Globus pallidus (tissue), 1 donor: ENCODE data around the gene VIPR2.
"Not testable (repeated sequence)": the region's sequence is repeated elsewhere in the genome, so short reads cannot be mapped to it uniquely, and the experiment has no call there.

Experiments used
- DNase-seq: peaks from one replicate; pipeline ENCODE4 v3.0.0-alpha.2; 2015; ENCODE audit warnings: low spot score

VIPR2 gene

GRCh38 chr7:159144758-159145489 is at the start of gene VIPR2:
Gene VIPR2 (minus strand): TSS chr7:159144867. CDS start chr7:159144771, 96 bp downstream.
- no peak for DNase-seq

DNA sequence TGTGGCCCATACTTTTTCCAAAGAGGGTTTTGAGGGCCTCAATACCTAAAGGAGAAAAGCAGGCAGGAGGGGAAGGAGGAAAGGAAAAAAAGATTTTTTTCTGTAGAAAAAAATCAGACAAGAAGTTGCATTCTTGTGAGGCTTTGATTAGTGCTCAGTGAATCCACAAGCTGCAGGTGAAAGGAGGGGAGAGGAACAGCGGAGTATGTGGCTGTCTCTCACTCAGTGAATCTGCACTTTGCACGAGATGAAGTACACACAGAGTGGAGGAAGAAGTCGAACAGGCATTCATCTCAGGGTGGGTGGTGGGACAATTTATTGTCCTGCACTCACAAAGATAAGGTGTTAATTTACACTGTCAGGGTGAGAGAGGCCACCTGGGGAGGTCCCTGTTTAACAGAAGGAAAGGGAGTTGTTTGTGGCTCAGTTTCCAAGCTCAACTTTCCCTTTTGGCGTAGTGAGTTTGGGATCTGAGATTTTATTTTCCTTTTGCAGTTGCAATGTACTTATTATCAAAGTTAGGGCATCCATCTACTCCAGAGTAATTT is 49.0 kb upstream of the VIPR2 start:
- no peak for DNase-seq

DNA sequence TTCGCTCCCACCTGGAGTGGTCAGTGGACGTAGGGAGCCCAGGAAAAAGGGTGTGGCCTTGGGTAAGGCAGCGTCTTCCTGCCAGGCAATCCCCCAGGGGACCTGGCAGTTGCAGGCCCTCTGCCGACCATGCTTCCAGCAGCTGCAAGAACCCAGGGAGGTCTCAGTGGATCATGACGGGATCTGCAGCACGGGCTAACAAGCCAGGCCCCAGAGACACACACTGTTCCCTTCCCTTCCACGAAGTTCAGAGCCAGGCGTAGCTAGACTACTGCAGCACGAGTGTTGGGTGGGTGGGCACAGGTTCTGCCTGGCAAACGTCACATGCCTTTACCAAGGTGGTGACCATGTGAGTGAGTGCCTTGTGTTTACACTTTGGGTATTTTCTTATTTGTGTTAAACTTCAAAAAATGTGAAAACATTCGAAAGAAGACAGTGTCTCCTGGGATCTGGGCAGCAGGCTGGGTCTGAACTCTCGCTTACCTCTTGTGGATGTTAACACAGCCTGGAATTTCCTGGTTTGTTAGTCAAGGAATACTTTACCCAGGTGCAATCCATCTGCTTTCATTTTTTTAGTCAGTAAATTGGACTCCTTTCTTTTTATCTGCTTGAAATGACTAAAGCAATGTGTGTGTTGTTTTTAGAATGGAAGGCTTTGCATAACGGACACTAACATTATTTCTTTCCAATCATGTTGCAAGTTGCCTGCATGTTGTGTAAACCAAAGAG is 48.2 kb upstream of the VIPR2 start:
- DNase-seq: no peak

GRCh38 chr7:159192013-159192412 is 47.3 kb upstream of the VIPR2 start:
- no peak for DNase-seq

DNA sequence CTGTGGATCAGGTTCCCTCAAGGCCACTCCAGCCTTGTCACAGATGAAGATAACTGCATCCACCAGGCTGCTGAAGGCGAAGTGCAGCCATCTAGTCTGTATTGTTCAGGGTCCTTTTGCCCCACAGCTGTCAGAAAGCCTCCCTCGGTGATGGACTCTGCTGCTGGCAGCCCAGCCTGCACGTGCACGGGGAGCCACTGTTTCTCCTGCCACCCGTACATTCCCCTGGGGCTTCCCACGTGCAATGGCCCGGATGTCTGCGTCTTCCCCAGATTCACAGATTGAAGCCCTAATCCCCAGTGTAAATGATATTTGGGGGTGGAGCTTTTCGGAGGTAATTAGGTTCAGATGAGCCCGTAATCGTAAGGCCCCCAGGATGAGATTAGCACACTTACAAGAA is 46.6 kb upstream of the VIPR2 start:
- DNase-seq: no peak

DNA sequence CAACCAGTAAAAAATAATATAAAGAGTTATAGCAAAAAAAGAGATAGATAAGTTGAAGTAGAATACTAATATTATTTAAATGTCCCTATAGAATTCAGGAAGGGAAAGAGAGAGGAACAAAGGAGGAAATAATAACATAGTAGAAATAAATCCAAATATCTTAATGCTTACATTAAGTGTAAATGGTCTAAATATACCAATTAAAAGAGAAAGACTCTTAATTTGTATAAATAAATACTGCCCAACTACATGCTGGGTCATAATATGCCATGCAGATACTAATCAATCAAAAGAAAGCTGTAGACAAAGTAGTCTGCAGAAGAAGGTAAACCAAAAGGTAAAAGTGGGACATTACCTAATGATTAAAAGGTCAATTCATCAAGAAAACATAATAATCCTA is 43.3 kb upstream of the VIPR2 start:
- no peak for DNase-seq

DNA sequence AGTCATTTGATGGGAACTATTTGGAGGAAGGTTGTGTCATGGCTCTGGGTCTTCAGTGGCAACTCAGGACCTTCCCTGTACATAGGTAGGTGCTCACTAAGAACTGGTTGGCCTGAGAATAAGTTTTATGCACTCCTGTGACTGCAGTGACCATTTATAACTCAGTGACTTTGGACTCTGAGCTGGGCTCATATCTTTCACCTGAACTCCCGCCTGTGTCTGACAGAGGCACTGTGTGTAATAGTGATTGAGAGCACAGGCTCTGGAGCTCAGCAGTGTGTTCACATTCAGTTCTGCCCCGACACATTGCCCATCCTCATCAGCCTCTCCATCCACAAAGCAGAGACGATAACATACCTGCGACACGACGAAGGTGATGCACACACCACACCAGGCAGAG is 34.6 kb upstream of the VIPR2 start:
- DNase-seq: no peak

DNA sequence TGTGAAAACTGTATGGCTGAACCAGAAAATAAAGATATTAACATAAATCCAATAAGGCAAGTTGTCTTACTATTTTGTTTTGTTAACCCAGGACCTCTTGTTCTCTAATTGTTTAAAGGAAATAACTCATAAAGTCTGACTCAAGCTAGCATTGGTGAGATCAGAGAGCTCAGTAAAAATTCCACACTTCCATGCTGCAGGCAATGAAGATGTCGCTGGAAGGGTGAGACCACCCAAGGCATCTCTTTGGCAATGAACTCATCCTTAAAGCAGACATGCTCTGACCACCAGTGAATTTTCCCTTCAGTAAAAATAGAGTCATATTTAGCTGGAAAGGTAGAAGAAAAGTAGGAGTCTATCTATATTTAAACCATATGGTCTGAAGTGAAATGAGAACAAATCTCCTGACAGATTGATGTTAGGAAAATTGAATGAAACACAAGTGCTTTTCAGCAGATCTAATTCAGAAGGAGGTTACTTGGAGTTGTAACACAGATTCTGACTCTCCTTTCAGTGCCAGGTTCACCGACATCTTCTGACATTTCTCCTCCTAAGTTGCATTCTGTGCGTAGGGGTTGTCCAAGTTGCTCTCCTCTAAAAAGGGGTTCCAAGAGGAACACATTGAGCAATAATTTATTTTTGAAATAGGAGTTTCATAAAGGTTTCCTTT is 32.8 kb upstream of the VIPR2 start:
- no peak for DNase-seq

GRCh38 chr7:159175792-159176191 is 31.1 kb upstream of the VIPR2 start:
- DNase-seq: no peak

- not testable (repeated sequence) for DNase-seq
Observed at GRCh38 chr7:159175100-159175499, 30.4 kb upstream of the VIPR2 start.

GRCh38 chr7:159172400-159172799 is 27.7 kb upstream of the VIPR2 start:
- no peak for DNase-seq

DNA sequence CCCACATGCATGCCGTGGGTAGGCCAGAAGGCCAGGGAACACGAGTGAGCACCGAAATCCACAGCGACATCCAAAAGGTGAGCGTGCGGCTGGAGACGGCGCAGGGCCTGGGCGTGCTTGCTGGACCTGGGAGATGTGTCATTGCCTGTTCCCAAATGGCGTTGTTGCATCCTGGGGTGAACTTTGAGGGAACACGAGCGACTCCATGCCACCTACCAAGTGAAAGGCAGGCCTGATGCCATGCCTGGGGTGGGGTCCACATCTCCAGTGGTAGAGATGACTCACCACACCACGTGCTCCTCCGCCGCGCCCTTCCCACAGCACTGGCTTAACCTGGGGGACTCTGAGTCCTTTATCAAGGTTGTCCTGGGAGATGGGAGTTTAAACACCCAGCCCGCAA is 24.7 kb upstream of the VIPR2 start:
- DNase-seq: no peak

- DNase-seq: no peak
Observed at GRCh38 chr7:159167139-159167538, 22.5 kb upstream of the VIPR2 start.

DNA sequence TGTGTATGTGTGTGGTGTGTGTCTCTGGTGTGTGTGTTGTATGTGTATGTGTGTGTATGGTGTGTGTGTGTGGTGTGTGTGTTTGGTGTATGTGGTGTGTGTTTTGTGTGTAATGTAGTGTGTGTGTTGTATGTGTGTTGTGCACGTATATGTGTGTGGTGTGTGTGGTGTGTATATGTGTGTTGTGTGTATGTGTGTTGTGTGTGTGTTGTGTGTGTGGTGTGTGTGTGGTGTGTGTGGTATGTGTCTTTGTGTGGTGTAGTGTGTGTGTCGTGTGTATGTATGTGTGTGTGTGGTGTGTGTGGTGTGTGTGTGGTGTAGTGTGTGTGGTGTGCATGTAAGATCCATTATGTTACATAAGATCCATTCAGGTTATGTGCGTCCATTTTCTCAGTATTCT is 21.9 kb upstream of the VIPR2 start:
- DNase-seq: no peak

- DNase-seq: no peak
Observed at GRCh38 chr7:159165352-159165751, 20.7 kb upstream of the VIPR2 start.

DNA sequence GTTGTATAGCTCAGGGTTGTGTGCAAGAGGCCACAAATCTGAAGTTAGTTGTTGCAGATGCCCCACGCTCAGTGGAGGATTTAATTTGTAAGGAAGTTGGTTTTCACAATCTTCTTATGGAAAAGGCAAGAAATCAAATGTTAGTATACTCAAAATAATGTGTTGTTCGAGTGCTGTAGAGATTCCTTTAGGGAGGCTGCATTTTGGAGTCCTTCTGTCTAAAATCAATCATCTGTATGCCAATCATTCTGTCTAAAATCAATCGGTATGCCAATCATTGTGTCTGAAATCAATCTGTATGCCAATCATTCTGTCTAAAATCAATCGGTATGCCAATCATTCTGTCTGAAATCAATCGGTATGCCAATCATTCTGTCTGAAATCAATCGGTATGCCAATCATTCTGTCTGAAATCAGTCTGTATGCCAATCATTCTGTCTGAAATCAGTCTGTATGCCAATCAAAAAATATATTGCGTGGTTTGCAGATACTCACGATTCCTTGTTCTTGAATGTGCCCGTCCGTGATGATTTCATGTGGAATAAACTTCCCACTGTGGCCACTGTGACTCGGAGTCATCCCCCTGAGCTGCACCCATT is 19.1 kb upstream of the VIPR2 start:
- DNase-seq: not testable (repeated sequence)

- DNase-seq: not testable (repeated sequence)
Observed at GRCh38 chr7:159162050-159162626, 17.5 kb upstream of the VIPR2 start.

GRCh38 chr7:159160450-159160849 is 15.8 kb upstream of the VIPR2 start:
- no peak for DNase-seq

DNA sequence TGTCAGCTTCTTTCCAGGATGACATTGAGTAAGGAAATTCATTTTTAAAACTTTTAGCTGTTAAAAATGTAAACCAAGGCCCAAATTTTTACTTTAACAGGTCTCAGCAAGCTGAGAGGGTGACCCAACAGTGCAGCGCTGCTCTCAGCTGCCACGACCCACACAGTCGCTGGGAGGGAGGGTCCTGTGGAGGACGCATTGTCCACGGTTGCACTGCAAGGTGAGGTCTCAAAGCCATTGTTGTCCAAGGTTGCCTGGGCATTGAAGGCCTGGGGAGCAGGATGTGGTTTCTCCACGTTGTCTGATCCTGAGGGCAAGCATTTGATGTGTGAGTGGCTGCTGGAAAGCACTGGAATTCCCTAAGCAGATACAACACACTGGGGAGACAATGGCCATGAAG is 15.1 kb upstream of the VIPR2 start:
- no peak for DNase-seq

GRCh38 chr7:159158888-159159405 is 14.3 kb upstream of the VIPR2 start:
- no peak for DNase-seq

DNA sequence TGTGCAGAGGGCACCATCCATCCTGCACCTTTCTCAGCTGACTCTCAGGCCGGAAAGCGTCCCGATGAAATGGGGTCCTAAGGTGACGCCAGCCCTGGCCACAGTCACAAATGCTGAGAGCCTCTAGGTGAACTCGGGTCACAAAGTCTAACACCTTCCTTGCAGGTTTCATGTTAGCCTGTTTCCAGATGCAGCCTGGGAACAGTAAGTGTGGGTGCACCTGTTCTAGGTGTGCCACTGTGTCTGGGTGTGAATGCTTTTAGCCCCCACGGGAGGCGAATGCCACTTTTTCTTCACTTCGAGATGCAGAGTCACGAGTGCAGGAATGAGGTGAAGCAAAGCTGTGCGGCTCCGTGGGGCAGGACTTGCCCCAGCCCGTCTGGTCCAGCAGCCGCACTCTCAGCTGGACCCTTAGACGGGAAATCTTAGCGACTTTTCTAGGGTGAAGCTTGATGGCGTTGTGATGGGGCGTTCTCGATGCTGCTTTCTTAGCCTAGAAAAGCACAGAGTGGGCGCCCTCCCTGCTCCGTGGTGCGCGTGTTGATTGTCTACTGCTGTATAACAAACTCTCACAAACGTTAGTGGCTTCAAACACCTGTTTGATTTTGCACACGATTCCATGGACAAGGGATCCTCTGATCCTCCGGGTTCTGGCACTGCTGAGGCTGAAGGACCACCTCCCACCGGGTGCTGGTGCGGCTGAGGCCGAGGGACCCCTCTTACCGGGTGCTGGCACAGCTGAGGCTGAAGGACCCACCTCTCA is 13.6 kb upstream of the VIPR2 start:
- no peak for DNase-seq
